Astrocyte (in vitro differentiated cells and primary cell): ENCODE data around the gene PPP1R3E. TPM values are rescaled to one million over a fixed set of nuclear protein-coding genes. Genes with fewer than 3 reads are reported as not detected.
"Not testable (repeated sequence)": the region's sequence is repeated elsewhere in the genome, so short reads cannot be mapped to it uniquely, and the experiment has no call there.

Experiments
- DNase-seq: peaks from one replicate; pipeline ENCODE4 v3.0.0-alpha.2; 2010; ENCODE audit warnings: low read depth
- FAIRE-seq: peaks from 2 replicates; lab custom pipeline; 2011; peaks lifted over from hg19 to GRCh38; lab: Jason Lieb, UNC
- H2AFZ ChIP-seq: 2 replicates; pipeline ENCODE4 v1.6.0; 2012; ENCODE audit warnings: low read depth, low read length, inconsistent platforms
- H3K27ac ChIP-seq: 2 replicates; pipeline ENCODE4 v1.5.1; 2011; ENCODE audit warnings: low read depth, low read length, inconsistent platforms
- H3K27me3 ChIP-seq: 2 replicates; pipeline ENCODE4 v1.6.0; 2011; ENCODE audit warnings: low read length, inconsistent platforms; ENCODE audit not compliant: insufficient read depth
- H3K36me3 ChIP-seq: 2 replicates; pipeline ENCODE4 v1.5.1; 2011; ENCODE audit warnings: low read length, inconsistent platforms; ENCODE audit not compliant: insufficient read depth
- H3K4me1 ChIP-seq: 2 replicates; pipeline ENCODE4 v1.5.1; 2011; ENCODE audit warnings: low read length, inconsistent platforms; ENCODE audit not compliant: insufficient read depth
- H3K4me2 ChIP-seq: 2 replicates; pipeline ENCODE4 v1.6.0; 2012; ENCODE audit warnings: low read length, inconsistent platforms
- H3K4me3 ChIP-seq: 2 replicates; pipeline ENCODE4 v1.5.1; 2011; ENCODE audit warnings: low read depth, mild to moderate bottlenecking, low read length, inconsistent platforms; ENCODE audit not compliant: insufficient read depth
- H3K79me2 ChIP-seq: 2 replicates; pipeline ENCODE4 v1.6.0; 2012; ENCODE audit warnings: mild to moderate bottlenecking, low read length, inconsistent platforms; ENCODE audit not compliant: insufficient read depth
- H3K9ac ChIP-seq: 2 replicates; pipeline ENCODE4 v1.6.0; 2012; ENCODE audit warnings: mild to moderate bottlenecking, low read length, inconsistent platforms
- H3K9me3 ChIP-seq: 2 replicates; pipeline ENCODE4 v1.5.1; 2012; ENCODE audit warnings: low read depth, mild to moderate bottlenecking, low read length, inconsistent platforms; ENCODE audit not compliant: insufficient read depth
- H4K20me1 ChIP-seq: 2 replicates; pipeline ENCODE4 v1.6.0; 2012; ENCODE audit warnings: low read length, inconsistent platforms; ENCODE audit not compliant: insufficient read depth
- H3K27ac Mint-ChIP-seq: one replicate; pipeline ENCODE4 v1.8.0; 2021; ENCODE audit warnings: mild to moderate bottlenecking, mixed read lengths; ENCODE audit not compliant: unreplicated experiment
- H3K27me3 Mint-ChIP-seq: one replicate; pipeline ENCODE4 v1.8.0; 2021; ENCODE audit warnings: low read depth, mixed read lengths; ENCODE audit not compliant: unreplicated experiment
- H3K36me3 Mint-ChIP-seq: one replicate; pipeline ENCODE4 v1.8.0; 2021; ENCODE audit warnings: low read depth, mixed read lengths; ENCODE audit not compliant: unreplicated experiment
- H3K4me1 Mint-ChIP-seq: one replicate; pipeline ENCODE4 v1.8.0; 2021; ENCODE audit warnings: low read depth, mixed read lengths; ENCODE audit not compliant: unreplicated experiment
- H3K4me3 Mint-ChIP-seq: one replicate; pipeline ENCODE4 v1.8.0; 2021; ENCODE audit warnings: mild to moderate bottlenecking, moderate library complexity, mixed read lengths; ENCODE audit not compliant: unreplicated experiment
- H3K9me3 Mint-ChIP-seq: one replicate; pipeline ENCODE4 v1.8.0; 2021; ENCODE audit warnings: mild to moderate bottlenecking, mixed read lengths; ENCODE audit not compliant: unreplicated experiment
- EZH2 ChIP-seq: IDR thresholded peaks from 2 replicates; pipeline ENCODE4 v1.6.1; 2012; ENCODE audit warnings: mild to moderate bottlenecking, low read length, inconsistent platforms; ENCODE audit not compliant: insufficient read depth
- total RNA-seq: library from RNA; stranded (reverse); gene quantifications from 2 replicates; pipeline ENCODE4 v1.2.1, GENCODE V29; 2021
- TF ChIP-seq, protein P1 (sequence below): IDR thresholded peaks from 2 replicates; pipeline ENCODE4 v1.5.1; 2011; ENCODE audit warnings: low read depth, mild to moderate bottlenecking, inconsistent platforms, low read length, moderate library complexity; ENCODE audit not compliant: insufficient read depth

Gene PPP1R3E
- total RNA-seq, 1 donor from 2014 or later, result 3.6 TPM

DNA sequence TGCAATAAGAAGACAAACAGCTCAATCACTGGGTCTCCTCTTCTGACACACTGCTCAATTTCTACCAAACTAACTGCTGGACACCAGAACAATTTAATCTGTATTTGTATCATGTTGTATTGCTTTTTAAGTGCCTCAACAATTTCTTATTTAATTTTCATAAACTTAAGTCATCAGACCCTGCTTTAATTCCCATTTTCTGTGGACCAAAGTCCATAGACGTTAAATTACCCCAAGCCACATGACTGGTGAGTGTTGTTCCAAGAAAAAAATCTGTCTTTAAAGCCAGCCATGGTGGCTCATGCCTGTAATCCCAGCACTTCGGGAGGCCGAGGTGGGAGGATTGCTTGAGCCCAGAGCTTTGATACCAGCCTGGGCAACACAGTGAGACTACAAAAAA is 25.5 kb downstream of the PPP1R3E start:
- no peak overlapping the region for H3K4me2 ChIP-seq
- FAIRE-seq (no peak), DNase-seq (no peak)
- H2AFZ ChIP-seq, result no peak overlapping the region
- Mint-ChIP-seq H3K36me3 (peaks cover 23% of the 10 kb centered on the region), H3K27ac (no peak overlapping the region), H3K4me1 (no peaks in the 10 kb centered on the region), H3K27me3 (no peaks in the 10 kb centered on the region), H3K4me3 (no peak overlapping the region), H3K9me3 (no peaks in the 10 kb centered on the region)
- H3K27ac ChIP-seq, result no peak overlapping the region
- no peaks in the 10 kb centered on the region for H3K9me3 ChIP-seq
- H3K36me3 ChIP-seq, result no peaks in the 10 kb centered on the region
- no peak overlapping the region for H3K4me3 ChIP-seq
- no peak overlapping the region for H3K9ac ChIP-seq
- no peaks in the 10 kb centered on the region for H3K27me3 ChIP-seq
- TF ChIP-seq, protein P1, sequence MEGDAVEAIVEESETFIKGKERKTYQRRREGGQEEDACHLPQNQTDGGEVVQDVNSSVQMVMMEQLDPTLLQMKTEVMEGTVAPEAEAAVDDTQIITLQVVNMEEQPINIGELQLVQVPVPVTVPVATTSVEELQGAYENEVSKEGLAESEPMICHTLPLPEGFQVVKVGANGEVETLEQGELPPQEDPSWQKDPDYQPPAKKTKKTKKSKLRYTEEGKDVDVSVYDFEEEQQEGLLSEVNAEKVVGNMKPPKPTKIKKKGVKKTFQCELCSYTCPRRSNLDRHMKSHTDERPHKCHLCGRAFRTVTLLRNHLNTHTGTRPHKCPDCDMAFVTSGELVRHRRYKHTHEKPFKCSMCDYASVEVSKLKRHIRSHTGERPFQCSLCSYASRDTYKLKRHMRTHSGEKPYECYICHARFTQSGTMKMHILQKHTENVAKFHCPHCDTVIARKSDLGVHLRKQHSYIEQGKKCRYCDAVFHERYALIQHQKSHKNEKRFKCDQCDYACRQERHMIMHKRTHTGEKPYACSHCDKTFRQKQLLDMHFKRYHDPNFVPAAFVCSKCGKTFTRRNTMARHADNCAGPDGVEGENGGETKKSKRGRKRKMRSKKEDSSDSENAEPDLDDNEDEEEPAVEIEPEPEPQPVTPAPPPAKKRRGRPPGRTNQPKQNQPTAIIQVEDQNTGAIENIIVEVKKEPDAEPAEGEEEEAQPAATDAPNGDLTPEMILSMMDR, result no peak
- TF ChIP-seq EZH2, result no peak
- no peaks in the 10 kb centered on the region for H3K4me1 ChIP-seq
- H4K20me1 ChIP-seq, result peaks cover 7% of the 10 kb centered on the region
- H3K79me2 ChIP-seq, result peaks cover 3% of the 10 kb centered on the region

GRCh38 chr14:23275412-23275811 is 27.2 kb downstream of the PPP1R3E start:
- no peak overlapping the region for H3K4me3 ChIP-seq
- no peaks in the 10 kb centered on the region for H3K36me3 ChIP-seq
- H3K27ac Mint-ChIP-seq, result no peak overlapping the region
- DNase-seq, result no peak
- H2AFZ ChIP-seq, result no peak overlapping the region
- H3K4me2 ChIP-seq, result no peak overlapping the region
- no peaks in the 10 kb centered on the region for H3K4me1 Mint-ChIP-seq
- no peak overlapping the region for H3K9ac ChIP-seq
- peaks cover 20% of the 10 kb centered on the region for H3K36me3 Mint-ChIP-seq
- no peak overlapping the region for H3K4me3 Mint-ChIP-seq
- FAIRE-seq, result no peak
- H4K20me1 ChIP-seq, result peaks cover 7% of the 10 kb centered on the region
- no peaks in the 10 kb centered on the region for H3K9me3 ChIP-seq
- no peak for TF ChIP-seq EZH2
- TF ChIP-seq, protein P1, result no peak
- no peaks in the 10 kb centered on the region for H3K79me2 ChIP-seq
- no peak overlapping the region for H3K27ac ChIP-seq
- no peaks in the 10 kb centered on the region for H3K27me3 Mint-ChIP-seq
- no peaks in the 10 kb centered on the region for H3K4me1 ChIP-seq
- no peaks in the 10 kb centered on the region for H3K27me3 ChIP-seq
- no peaks in the 10 kb centered on the region for H3K9me3 Mint-ChIP-seq

DNA sequence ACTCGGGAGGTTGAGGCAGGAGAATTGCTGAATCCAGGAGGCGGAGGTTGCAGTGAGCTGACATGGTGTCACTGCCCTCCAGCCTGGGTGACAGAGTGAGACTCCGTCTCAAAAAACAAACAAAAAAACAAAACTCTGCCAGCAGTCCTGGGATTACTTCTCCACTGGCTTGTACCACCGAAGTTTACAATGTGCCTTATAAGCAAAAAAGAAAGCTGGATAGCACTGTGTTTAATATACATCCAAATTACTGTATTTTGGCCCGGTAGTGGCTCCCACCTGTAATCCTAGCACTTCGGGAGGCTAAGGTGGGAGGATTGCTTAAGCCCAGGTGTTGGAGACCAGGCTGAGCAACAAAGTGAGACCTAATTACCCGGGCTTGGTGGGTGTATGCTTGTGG is 33.5 kb downstream of the PPP1R3E start:
- H4K20me1 ChIP-seq, result no peaks in the 10 kb centered on the region
- no peaks in the 10 kb centered on the region for H3K4me1 Mint-ChIP-seq
- H3K4me2 ChIP-seq, result no peak overlapping the region
- H2AFZ ChIP-seq, result no peak overlapping the region
- FAIRE-seq, result no peak
- peaks cover 4% of the 10 kb centered on the region for H3K27me3 Mint-ChIP-seq
- H3K27ac ChIP-seq, result no peak overlapping the region
- no peak overlapping the region for H3K4me3 ChIP-seq
- H3K4me3 Mint-ChIP-seq, result no peak overlapping the region
- TF ChIP-seq, protein P1, result no peak
- TF ChIP-seq EZH2, result no peak
- H3K4me1 ChIP-seq, result no peaks in the 10 kb centered on the region
- no peaks in the 10 kb centered on the region for H3K9me3 ChIP-seq
- H3K36me3 ChIP-seq, result no peaks in the 10 kb centered on the region
- H3K9ac ChIP-seq, result no peak overlapping the region
- no peaks in the 10 kb centered on the region for H3K36me3 Mint-ChIP-seq
- no peaks in the 10 kb centered on the region for H3K9me3 Mint-ChIP-seq
- DNase-seq, result no peak
- no peak overlapping the region for H3K27ac Mint-ChIP-seq
- H3K27me3 ChIP-seq, result no peaks in the 10 kb centered on the region
- H3K79me2 ChIP-seq, result no peaks in the 10 kb centered on the region

DNA sequence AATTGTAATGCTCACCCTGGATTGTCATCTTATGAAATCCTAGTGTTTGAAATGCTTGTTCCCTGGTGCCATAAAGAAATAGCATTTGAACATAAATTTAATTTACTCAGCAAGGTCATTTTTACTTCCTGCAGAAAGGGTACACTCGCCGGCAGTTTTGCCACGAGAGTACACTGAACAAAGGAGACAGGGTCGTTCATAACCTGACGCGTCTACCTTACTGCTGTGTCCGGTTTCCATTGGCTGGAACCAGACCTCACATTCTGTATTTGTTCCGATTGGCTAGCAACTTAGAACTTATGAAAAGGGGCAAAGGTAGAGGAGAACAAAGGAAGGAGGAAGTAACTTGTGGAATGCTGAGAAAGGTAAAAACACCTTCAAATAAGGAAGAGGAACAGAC is 41.8 kb downstream of the PPP1R3E start:
- H3K4me2 ChIP-seq, FAIRE-seq, H3K4me1 ChIP-seq, H3K9me3 ChIP-seq, H4K20me1 ChIP-seq, H3K36me3 ChIP-seq, DNase-seq, H3K9ac ChIP-seq, H3K27me3 Mint-ChIP-seq, H2AFZ ChIP-seq, H3K27ac ChIP-seq, H3K36me3 Mint-ChIP-seq, H3K4me3 Mint-ChIP-seq, H3K9me3 Mint-ChIP-seq, H3K27me3 ChIP-seq, H3K27ac Mint-ChIP-seq, H3K79me2 ChIP-seq, H3K4me3 ChIP-seq: not testable (repeated sequence)
- peaks cover 12% of the 10 kb centered on the region for H3K4me1 Mint-ChIP-seq
